Ascending aorta (tissue), 2 donors: ENCODE measurements around the gene FOXK2. TPM values are rescaled to one million over a fixed set of nuclear protein-coding genes. Genes with fewer than 3 reads are reported as not detected.

ENCODE experiments used
- DNase-seq, 2 donors: peaks; one replicate each; pipeline ENCODE4 v3.0.0-alpha.2; 2019; ENCODE audit warnings: low spot score in 2 of 2
- H3K27ac ChIP-seq, 2 donors: fragments of 200-600 bp; sonication (generic); one replicate each; pipeline ENCODE4 v1.5.1; 2016 to 2017; ENCODE audit warnings: mild to moderate bottlenecking in 1 of 2
- H3K27me3 ChIP-seq: fragments of 200-600 bp; sonication (generic); one replicate; pipeline ENCODE4 v1.5.1; 2017
- H3K36me3 ChIP-seq, 2 donors: fragments of 200-600 bp; sonication (generic); one replicate each; pipeline ENCODE4 v1.5.1; 2016
- H3K4me1 ChIP-seq, 2 donors: fragments of 200-600 bp; sonication (generic); one replicate each; pipeline ENCODE4 v1.5.1; 2016 to 2017; ENCODE audit warnings: mild to moderate bottlenecking in 1 of 2
- H3K4me3 ChIP-seq, 2 donors: fragments of 200-600 bp; sonication (generic); one replicate each; pipeline ENCODE4 v1.5.1; 2016 to 2017; ENCODE audit warnings: mild to moderate bottlenecking in 1 of 2
- H3K9me3 ChIP-seq, 2 donors: fragments of 200-600 bp; sonication (generic); one replicate each; pipeline ENCODE4 v1.5.1; 2016
- CTCF ChIP-seq, 3 experiments: fragments of 200-600 bp in 2 of 3; fragments of 450-650 bp in 1 of 3; sonication (generic) in 2 of 3; IDR thresholded peaks; one replicate each; pipeline ENCODE4 v1.5.1; 2016 to 2019; ENCODE audit warnings: antibody characterized with exemption in 3 of 3, mild to moderate bottlenecking in 1 of 3, moderate library complexity in 1 of 3
- intact Hi-C: fragments of 100-400 bp; cut with DNase I; formaldehyde crosslinking; loops from one replicate; pipeline ENCODE4 v1.15.1; 2023
- total RNA-seq: library from RNA; depleted of rRNA; stranded (reverse); fragments of >200 nt; gene quantifications from one replicate; pipeline ENCODE4 v1.1.0, GENCODE V29; 2016

The FOXK2 gene
- total RNA-seq, 1 donor from 2014 or later = 131 TPM

GRCh38 chr17:82565551-82565950 lies 46.0 kb downstream of the FOXK2 start:
- H3K9me3 ChIP-seq = no peaks in the 10 kb centered on the region
- H3K27ac ChIP-seq = no peak overlapping the region
- H3K4me1 ChIP-seq = peaks cover 6 to 8% of the 10 kb centered on the region in 2 donors
- intact Hi-C loops = no loop called here
- no peak for TF ChIP-seq CTCF (IDR thresholded peaks at IDR 0.05)
- no peaks in the 10 kb centered on the region for H3K27me3 ChIP-seq
- H3K4me3 ChIP-seq = no peak overlapping the region
- DNase-seq = no peak
- H3K36me3 ChIP-seq = peaks cover 25 to 41% of the 10 kb centered on the region in 2 donors

GRCh38 chr17:82566129-82566960 lies 46.8 kb downstream of the FOXK2 start:
- no peak overlapping the region for H3K4me3 ChIP-seq
- H3K36me3 ChIP-seq = peaks cover 29 to 49% of the 10 kb centered on the region in 2 donors
- no peak for TF ChIP-seq CTCF (IDR thresholded peaks at IDR 0.05)
- no peak for DNase-seq
- intact Hi-C loops = no loop called here
- H3K4me1 ChIP-seq = peaks cover 6 to 8% of the 10 kb centered on the region in 2 donors
- H3K27ac ChIP-seq = no peak overlapping the region
- H3K27me3 ChIP-seq = no peaks in the 10 kb centered on the region
- no peaks in the 10 kb centered on the region for H3K9me3 ChIP-seq

DNA sequence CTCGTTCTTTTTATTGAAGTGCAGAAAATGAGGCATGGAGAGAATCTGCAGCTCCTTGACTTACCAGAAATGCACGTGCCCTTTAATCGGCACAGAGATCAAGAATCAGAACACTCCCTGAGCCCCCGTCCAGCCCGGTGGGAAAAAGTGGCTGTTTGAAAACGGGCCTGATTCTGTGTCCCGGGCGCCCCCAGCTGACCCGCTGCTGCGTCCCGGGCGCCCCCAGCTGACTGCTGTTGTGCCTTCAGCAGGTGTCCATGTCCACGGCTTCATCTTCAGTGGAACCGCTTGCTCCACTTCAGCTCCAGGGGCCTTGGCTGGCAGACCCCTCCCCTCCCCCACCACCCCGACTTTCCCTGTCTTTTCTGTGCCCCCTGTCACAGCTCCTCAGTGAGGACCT lies 47.8 kb downstream of the FOXK2 start:
- Histone ChIP-seq H3K36me3 (peaks cover 33 to 59% of the 10 kb centered on the region in 2 donors), H3K4me3 (no peak overlapping the region), H3K27me3 (no peaks in the 10 kb centered on the region), H3K9me3 (no peaks in the 10 kb centered on the region), H3K4me1 (peaks cover 6 to 8% of the 10 kb centered on the region in 2 donors), H3K27ac (no peak overlapping the region)
- intact Hi-C loops = no loop called here
- no peak for TF ChIP-seq CTCF (IDR thresholded peaks at IDR 0.05)
- DNase-seq = no peak

DNA sequence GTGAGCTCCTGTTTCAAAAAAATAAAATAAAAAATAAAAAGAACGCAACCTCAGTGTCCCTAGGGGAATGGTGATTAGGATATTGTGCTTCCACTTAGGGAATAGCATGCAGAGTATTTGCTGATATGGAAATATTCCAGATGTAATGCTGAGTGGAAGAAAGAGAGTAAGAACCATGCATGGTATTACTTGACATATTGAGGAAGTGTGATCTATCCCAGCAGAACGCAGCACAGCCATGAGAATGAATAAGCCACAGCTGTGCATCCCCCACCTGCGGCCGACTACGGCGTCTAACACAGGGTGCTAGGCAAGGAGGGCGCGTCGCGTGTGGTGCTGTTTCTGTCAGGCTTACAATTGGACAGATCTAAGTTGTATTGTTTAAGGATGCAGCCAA lies 49.5 kb downstream of the FOXK2 start:
- no peaks in the 10 kb centered on the region for H3K27me3 ChIP-seq
- H3K36me3 ChIP-seq = peaks cover 46 to 72% of the 10 kb centered on the region in 2 donors
- no peaks in the 10 kb centered on the region for H3K9me3 ChIP-seq
- no peak overlapping the region for H3K27ac ChIP-seq
- no peak for TF ChIP-seq CTCF (IDR thresholded peaks at IDR 0.05)
- H3K4me3 ChIP-seq = no peak overlapping the region
- intact Hi-C loops = no loop called here
- peaks cover 6 to 8% of the 10 kb centered on the region in 2 donors for H3K4me1 ChIP-seq
- no peak for DNase-seq

GRCh38 chr17:82569621-82570020 lies 50.1 kb downstream of the FOXK2 start:
- Histone ChIP-seq H3K9me3 (no peaks in the 10 kb centered on the region), H3K27ac (no peak overlapping the region), H3K4me3 (no peak overlapping the region), H3K4me1 (peaks cover 6 to 8% of the 10 kb centered on the region in 2 donors), H3K36me3 (peaks cover 49 to 76% of the 10 kb centered on the region in 2 donors), H3K27me3 (no peaks in the 10 kb centered on the region)
- intact Hi-C loops = no loop called here
- DNase-seq = no peak
- TF ChIP-seq CTCF (IDR thresholded peaks at IDR 0.05) = no peak
